ENCODE data around the gene EML4.

Gene EML4

DNA sequence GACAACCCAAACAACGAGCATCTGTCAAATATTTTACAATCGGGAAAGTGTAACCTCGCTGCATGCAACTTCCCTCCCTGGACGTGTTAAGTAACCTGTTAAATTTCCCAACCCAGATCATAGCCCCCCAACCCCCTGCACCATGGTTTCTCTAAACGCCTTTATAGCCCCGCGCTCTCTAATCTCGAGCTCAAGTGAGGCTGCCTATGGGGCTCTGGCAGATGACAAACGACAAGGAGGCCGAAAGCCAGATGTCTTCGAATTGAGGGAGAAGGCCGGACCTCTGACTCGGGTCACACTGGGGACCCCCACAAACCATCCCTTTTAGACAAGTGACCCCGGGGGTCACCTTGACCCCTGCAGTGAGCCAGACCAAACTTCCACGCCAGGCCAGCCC, 191.3 kb downstream of the EML4 start:
- H3K4me3 ChIP-seq (ENCODE audit: control insufficient read depth, low read depth, low read length), result peak overlapping the region; percentile 98
- TF ChIP-seq, protein P1, sequence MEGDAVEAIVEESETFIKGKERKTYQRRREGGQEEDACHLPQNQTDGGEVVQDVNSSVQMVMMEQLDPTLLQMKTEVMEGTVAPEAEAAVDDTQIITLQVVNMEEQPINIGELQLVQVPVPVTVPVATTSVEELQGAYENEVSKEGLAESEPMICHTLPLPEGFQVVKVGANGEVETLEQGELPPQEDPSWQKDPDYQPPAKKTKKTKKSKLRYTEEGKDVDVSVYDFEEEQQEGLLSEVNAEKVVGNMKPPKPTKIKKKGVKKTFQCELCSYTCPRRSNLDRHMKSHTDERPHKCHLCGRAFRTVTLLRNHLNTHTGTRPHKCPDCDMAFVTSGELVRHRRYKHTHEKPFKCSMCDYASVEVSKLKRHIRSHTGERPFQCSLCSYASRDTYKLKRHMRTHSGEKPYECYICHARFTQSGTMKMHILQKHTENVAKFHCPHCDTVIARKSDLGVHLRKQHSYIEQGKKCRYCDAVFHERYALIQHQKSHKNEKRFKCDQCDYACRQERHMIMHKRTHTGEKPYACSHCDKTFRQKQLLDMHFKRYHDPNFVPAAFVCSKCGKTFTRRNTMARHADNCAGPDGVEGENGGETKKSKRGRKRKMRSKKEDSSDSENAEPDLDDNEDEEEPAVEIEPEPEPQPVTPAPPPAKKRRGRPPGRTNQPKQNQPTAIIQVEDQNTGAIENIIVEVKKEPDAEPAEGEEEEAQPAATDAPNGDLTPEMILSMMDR (conservative IDR thresholded peaks at IDR 0.05; ENCODE audit: control insufficient read depth, insufficient read depth, low read depth, low read length), result no peak
- no peak for DNase-seq (ENCODE audit: low read depth)

DNA sequence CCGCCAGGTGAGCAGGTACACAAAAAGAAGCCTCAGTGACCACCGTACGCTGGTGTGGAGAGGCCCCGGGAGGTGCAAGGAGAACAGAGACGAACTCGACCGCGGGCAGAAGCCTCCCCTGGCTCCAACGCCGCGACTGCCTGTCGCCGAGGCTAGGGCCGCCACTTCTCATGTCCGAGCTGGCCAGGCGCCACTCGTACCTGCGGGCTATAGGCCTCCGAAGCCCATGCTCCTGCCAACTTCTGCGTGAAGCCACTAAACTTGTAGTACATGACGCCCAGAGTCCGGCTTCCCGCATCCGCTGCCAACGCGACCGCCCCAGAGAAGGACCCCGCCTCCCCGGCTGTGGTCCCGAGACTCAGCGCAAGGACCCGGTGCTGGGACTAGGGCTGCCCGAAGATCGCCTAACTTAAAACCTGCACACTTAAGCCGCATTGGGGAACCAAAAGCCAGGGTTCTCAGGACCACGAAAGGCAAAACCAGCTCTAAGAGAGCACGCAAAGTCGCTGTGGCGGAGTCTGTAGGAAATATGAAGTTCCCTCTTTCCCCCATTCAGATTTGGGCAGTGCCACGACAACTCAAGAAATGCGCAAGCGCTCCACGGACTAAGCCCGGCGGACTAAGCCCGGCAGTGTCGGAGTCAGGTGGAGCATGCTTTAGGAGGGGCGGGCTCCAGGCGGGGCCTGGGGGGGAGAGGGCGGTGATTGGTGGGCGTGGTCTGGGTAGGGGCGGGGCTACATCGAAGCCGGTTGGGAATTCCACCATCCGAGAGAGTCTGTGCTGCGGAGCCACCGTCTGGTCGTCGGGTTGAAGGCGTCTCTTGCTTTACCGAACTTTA, 192.0 kb downstream of the EML4 start, which contains the start of gene COX7A2L:
Gene COX7A2L (minus strand): TSS at position 328 of the 838 bp plus-strand sequence. CDS start 56 bp downstream, at position 272.
- TF ChIP-seq, protein P1 (conservative IDR thresholded peaks at IDR 0.05; ENCODE audit: control insufficient read depth, insufficient read depth, low read depth, low read length), result peak; percentile 34
- H3K4me3 ChIP-seq (ENCODE audit: control insufficient read depth, low read depth, low read length), result peak within 1 kb of the TSS; percentile 98
- DNase-seq (ENCODE audit: low read depth), result peak; percentile 97

DNA sequence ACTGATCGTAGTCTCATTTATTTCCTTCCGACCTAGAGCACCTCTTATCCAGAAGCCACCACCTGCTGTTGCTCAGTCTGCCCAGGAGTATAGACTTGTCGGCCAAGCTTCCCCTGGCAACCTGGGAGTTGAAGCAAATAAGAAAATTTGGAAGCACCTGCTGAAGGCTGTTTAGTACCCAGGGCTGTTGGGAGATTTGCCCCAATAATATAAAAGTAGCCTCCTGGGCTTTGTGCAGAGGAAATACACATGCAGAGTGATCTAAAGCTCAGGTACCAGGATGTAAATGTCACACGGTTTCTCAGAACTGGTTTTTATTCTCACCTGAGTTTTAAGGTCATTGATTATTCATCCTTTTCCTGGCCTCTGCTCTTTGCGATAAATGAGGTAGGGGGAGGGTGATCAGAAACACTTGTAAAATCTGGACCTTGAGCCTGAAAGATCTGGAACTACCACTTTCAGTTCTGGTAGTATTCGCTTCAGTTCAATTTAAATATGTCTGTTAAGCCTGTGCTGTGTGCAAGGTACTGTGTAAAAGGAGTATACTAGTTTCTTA, 192.7 kb downstream of the EML4 start:
- DNase-seq (ENCODE audit: low read depth), result no peak
- TF ChIP-seq, protein P1 (conservative IDR thresholded peaks at IDR 0.05; ENCODE audit: control insufficient read depth, insufficient read depth, low read depth, low read length), result no peak
- H3K4me3 ChIP-seq (ENCODE audit: control insufficient read depth, low read depth, low read length), result peak overlapping the region; percentile 40

DNA sequence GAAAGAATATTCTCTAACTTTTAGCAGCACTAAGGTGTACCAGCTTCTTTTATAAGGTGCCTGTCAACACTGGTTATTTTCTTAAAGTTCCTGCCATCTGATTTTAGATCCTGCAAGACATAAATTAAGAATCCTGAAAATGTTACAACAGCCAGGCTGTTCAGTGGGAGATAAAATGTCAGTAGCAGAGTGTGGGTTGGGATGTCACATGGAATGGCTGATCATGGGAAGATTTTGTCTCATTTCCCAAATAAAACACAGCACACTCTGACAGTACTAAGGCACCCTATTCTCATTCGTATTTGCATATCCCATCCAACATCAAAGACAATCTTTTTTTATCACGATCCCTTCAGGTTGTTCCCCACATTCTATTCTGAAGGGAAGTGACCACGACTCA, 194.3 kb downstream of the EML4 start:
- TF ChIP-seq, protein P1 (conservative IDR thresholded peaks at IDR 0.05; ENCODE audit: control insufficient read depth, insufficient read depth, low read depth, low read length), result no peak
- DNase-seq (ENCODE audit: low read depth), result no peak
- no peak overlapping the region for H3K4me3 ChIP-seq (ENCODE audit: control insufficient read depth, low read depth, low read length)

DNA sequence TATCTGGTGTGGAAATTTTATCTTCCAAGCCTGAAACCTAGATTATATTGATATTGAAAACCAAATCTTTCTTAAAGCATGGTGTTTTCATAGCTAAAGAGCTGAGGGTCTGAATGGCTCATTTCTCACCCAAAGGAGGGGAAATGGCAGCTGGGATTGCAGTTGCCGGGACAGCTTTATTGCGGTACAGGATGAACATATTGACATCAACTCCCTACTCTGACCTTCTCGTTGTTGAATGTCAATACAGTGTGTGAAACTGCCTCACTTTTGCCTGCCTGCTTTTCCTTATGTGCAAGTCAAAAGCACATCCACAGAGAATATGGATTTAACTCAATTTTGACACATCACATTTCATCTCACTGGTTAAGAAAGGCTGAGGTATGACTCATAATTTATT, 195.5 kb downstream of the EML4 start:
- TF ChIP-seq, protein P1 (conservative IDR thresholded peaks at IDR 0.05; ENCODE audit: control insufficient read depth, insufficient read depth, low read depth, low read length), result no peak
- H3K4me3 ChIP-seq (ENCODE audit: control insufficient read depth, low read depth, low read length), result no peak overlapping the region
- no peak for DNase-seq (ENCODE audit: low read depth)

DNA sequence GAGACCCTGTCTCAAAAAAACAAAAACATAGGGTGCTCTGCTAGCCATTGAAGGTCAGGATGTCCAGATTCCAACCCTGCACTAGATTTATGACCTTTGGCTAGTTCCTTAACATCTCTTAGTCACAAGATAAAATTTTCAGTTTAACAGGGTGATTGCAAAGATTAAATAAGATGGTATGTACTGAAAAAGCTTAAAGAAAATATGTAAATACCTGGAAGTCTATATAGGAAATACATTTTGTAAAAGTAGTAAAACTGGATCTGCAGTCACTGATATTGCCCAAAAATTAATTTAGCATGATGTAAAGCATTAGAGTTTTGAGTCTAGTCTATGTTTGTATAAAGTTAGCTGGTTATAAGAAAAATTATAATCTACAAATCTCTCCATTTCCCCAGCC, 197.3 kb downstream of the EML4 start:
- H3K4me3 ChIP-seq (ENCODE audit: control insufficient read depth, low read depth, low read length), result no peak overlapping the region
- TF ChIP-seq, protein P1 (conservative IDR thresholded peaks at IDR 0.05; ENCODE audit: control insufficient read depth, insufficient read depth, low read depth, low read length), result no peak
- DNase-seq (ENCODE audit: low read depth), result no peak

All from fibroblast of mammary gland (primary cell).